Transverse colon (tissue), 4 donors: Measurements from ENCODE around the gene ISLR. TPM values are rescaled to one million over a fixed set of nuclear protein-coding genes. Genes with fewer than 3 reads are reported as not detected.

Experiments used
- DNase-seq: peaks from one replicate; pipeline ENCODE4 v3.0.0-alpha.2; 2019
- H3K27ac ChIP-seq, 4 donors: fragments of 200-600 bp; sonication (generic); 2 replicates each; pipeline ENCODE4 v1.5.1; 2016 to 2018; ENCODE audit warnings: inconsistent platforms in 4 of 4
- H3K27me3 ChIP-seq: fragments of 200-600 bp; sonication (generic); 2 replicates; pipeline ENCODE4 v1.5.1; 2017; ENCODE audit warnings: inconsistent platforms
- H3K36me3 ChIP-seq, 4 donors: fragments of 200-600 bp; sonication (generic); 2 replicates each; pipeline ENCODE4 v1.5.1; 2017 to 2019; ENCODE audit warnings: inconsistent platforms in 4 of 4
- H3K4me1 ChIP-seq, 4 donors: fragments of 200-600 bp; sonication (generic); 2 replicates each; pipeline ENCODE4 v1.5.1; 2017 to 2020; ENCODE audit warnings: inconsistent platforms in 4 of 4
- H3K4me3 ChIP-seq, 4 donors: fragments of 200-600 bp; sonication (generic); 1 replicate in 1 of 4; 2 replicates in 3 of 4; pipeline versions ENCODE4 v1.5.1 to v1.6.1; 2017 to 2019; ENCODE audit warnings: inconsistent platforms in 4 of 4
- H3K9me3 ChIP-seq, 2 donors: fragments of 200-600 bp; sonication (generic); 2 replicates each; pipeline ENCODE4 v1.5.1; 2017 to 2019; ENCODE audit warnings: inconsistent platforms in 2 of 2
- CTCF ChIP-seq, 5 experiments: fragments of 200-600 bp in 3 of 5; fragments of 450-650 bp in 2 of 5; sonication (generic) in 3 of 5; IDR thresholded peaks; 1 replicate in 2 of 5; 2 replicates in 3 of 5; pipeline ENCODE4 v1.5.1; 2016 to 2017; ENCODE audit warnings: antibody characterized with exemption in 5 of 5, inconsistent platforms in 3 of 5, mild to moderate bottlenecking in 2 of 5, moderate library complexity in 1 of 5
- EP300 ChIP-seq: sonication (generic); formaldehyde crosslinking; IDR thresholded peaks from one replicate; pipeline ENCODE4 v1.6.1; 2017; ENCODE audit warnings: antibody characterized with exemption, low read depth
- POLR2A ChIP-seq: fragments of 450-650 bp; IDR thresholded peaks from one replicate; pipeline ENCODE4 v1.6.1; 2016; ENCODE audit warnings: antibody characterized with exemption, mild to moderate bottlenecking, moderate library complexity
- POLR2AphosphoS5 ChIP-seq, 3 donors: sonication (generic); formaldehyde crosslinking; IDR thresholded peaks; one replicate each; pipeline ENCODE4 v1.6.1; 2016; ENCODE audit warnings: antibody characterized with exemption in 3 of 3
- WGBS, 2 donors: methylation state at CpG; one replicate each; pipeline ENCODE4 v1.1.5; 2018; ENCODE audit warnings: low coverage in 1 of 2; 5-methylcytosine and 5-hydroxymethylcytosine counted together
- in situ Hi-C, 4 donors: fragments of 200-750 bp; cut with MboI; loops; one replicate each; pipeline versions ENCODE4 v1.15.0 to v1.15.1; 2017; ENCODE audit warnings: low sequenced_read_pairs in 3 of 4, low pct_ligation_motif_present in 1 of 4, low pct_unique_long_range_greater_than_20kb in 1 of 4
- intact Hi-C: fragments of 100-400 bp; cut with DNase I; formaldehyde crosslinking; loops from one replicate; pipeline ENCODE4 v1.15.1; 2023; ENCODE audit warnings: low total_unique reads
- total RNA-seq, 4 donors: library from RNA; depleted of rRNA; stranded (reverse); fragments of >200 nt; gene quantifications; one replicate each; pipeline ENCODE4 v1.1.0, GENCODE V29; 2016

ISLR gene
- total RNA-seq, 4 donors from 2014 or later = 18.8 to 191 (median 25.5) TPM

GRCh38 chr15:74182131-74182530 is 8.6 kb downstream of the ISLR start:
- WGBS, 2 donors = 85% methylated on average over 8 of the region's 8 CpGs; no CpG with 5 or more reads in 1 of the 2 donors
- TF ChIP-seq EP300 (no peak), POLR2AphosphoS5 (IDR thresholded peaks at IDR 0.05) (no peak), CTCF (IDR thresholded peaks at IDR 0.05) (no peak), POLR2A (no peak)
- Histone ChIP-seq H3K9me3 (no peaks in the 10 kb centered on the region), H3K4me1 (peaks cover 0 to 14% (median 6%) of the 10 kb centered on the region in 4 donors), H3K36me3 (no peaks in the 10 kb centered on the region), H3K27ac (no peak overlapping the region), H3K4me3 (no peak overlapping the region), H3K27me3 (no peaks in the 10 kb centered on the region)
- intact Hi-C loops = no loop called here
- in situ Hi-C loops = no loop called here
- DNase-seq = no peak

GRCh38 chr15:74184582-74185091 is 11.1 kb downstream of the ISLR start:
- Histone ChIP-seq H3K27me3 (no peaks in the 10 kb centered on the region), H3K4me1 (peaks cover 0 to 4% (median 2%) of the 10 kb centered on the region in 4 donors), H3K4me3 (no peak overlapping the region), H3K9me3 (no peaks in the 10 kb centered on the region), H3K27ac (no peak overlapping the region), H3K36me3 (no peaks in the 10 kb centered on the region)
- DNase-seq = no peak
- WGBS, 2 donors = 47 to 76% methylated on average over 3 to 11 of the region's 12 CpGs
- in situ Hi-C loops (no loop called here), intact Hi-C loops (no loop called here)
- TF ChIP-seq CTCF (IDR thresholded peaks at IDR 0.05) = no peak

- H3K4me1 ChIP-seq = peaks cover 0 to under 1% (median 0%) of the 10 kb centered on the region in 4 donors
- no peak for DNase-seq
- H3K9me3 ChIP-seq = no peaks in the 10 kb centered on the region
- TF ChIP-seq POLR2AphosphoS5 (IDR thresholded peaks at IDR 0.05) = no peak
- no peak for TF ChIP-seq CTCF (IDR thresholded peaks at IDR 0.05)
- TF ChIP-seq POLR2A = no peak
- no peak for TF ChIP-seq EP300
- no peaks in the 10 kb centered on the region for H3K36me3 ChIP-seq
- no peaks in the 10 kb centered on the region for H3K27me3 ChIP-seq
- no peak overlapping the region for H3K27ac ChIP-seq
- H3K4me3 ChIP-seq = no peak overlapping the region
- in situ Hi-C loops (no loop called here), intact Hi-C loops (no loop called here)
- 71% methylated on average over 8 of the region's 8 CpGs; no CpG with 5 or more reads in 1 of the 2 donors for WGBS, 2 donors
These were observed 12.3 kb downstream of the ISLR start for GRCh38 chr15:74185710-74186348.

GRCh38 chr15:74188216-74188615 is 14.7 kb downstream of the ISLR start:
- H3K4me3 ChIP-seq = no peak overlapping the region
- H3K9me3 ChIP-seq = no peaks in the 10 kb centered on the region
- no peak for DNase-seq
- H3K36me3 ChIP-seq = no peaks in the 10 kb centered on the region
- no peaks in the 10 kb centered on the region for H3K4me1 ChIP-seq
- no peak for TF ChIP-seq POLR2AphosphoS5 (IDR thresholded peaks at IDR 0.05)
- TF ChIP-seq POLR2A = no peak
- TF ChIP-seq EP300 = no peak
- TF ChIP-seq CTCF (IDR thresholded peaks at IDR 0.05) = no peak
- in situ Hi-C loops = no loop called here
- 86% methylated on average over 11 of the region's 11 CpGs; no CpG with 5 or more reads in 1 of the 2 donors for WGBS, 2 donors
- H3K27ac ChIP-seq = no peak overlapping the region
- H3K27me3 ChIP-seq = no peaks in the 10 kb centered on the region
- intact Hi-C loops = no loop called here
